Activated naive CD8-positive, alpha-beta T cell treated with anti-CD3 and anti-CD28 coated beads for 36 hours (primary cell): Measurements from ENCODE around the gene ESD. TPM values are rescaled to one million over a fixed set of nuclear protein-coding genes. Genes with fewer than 3 reads are reported as not detected.
A peak's percentile ranks its signal among the peaks of the same experiment; 100 is the strongest.
"Not testable (repeated sequence)": the region's sequence is repeated elsewhere in the genome, so short reads cannot be mapped to it uniquely, and the experiment has no call there.

ENCODE experiments used
- DNase-seq: peaks from one replicate; pipeline ENCODE4 v3.0.0; 2021
- H3K27ac Mint-ChIP-seq: one replicate; pipeline ENCODE4 v1.8.0; 2022; ENCODE audit warnings: mild to moderate bottlenecking, moderate library complexity, mixed read lengths
- H3K27me3 Mint-ChIP-seq: one replicate; pipeline ENCODE4 v1.8.0; 2022; ENCODE audit warnings: mild to moderate bottlenecking, mixed read lengths
- H3K36me3 Mint-ChIP-seq: one replicate; pipeline ENCODE4 v1.8.0; 2021; ENCODE audit warnings: mild to moderate bottlenecking, mixed read lengths
- H3K4me1 Mint-ChIP-seq: one replicate; pipeline ENCODE4 v1.8.0; 2021; ENCODE audit warnings: mixed read lengths
- H3K4me3 Mint-ChIP-seq: one replicate; pipeline ENCODE4 v1.8.0; 2022; ENCODE audit warnings: mild to moderate bottlenecking, moderate library complexity, mixed read lengths
- H3K9me3 Mint-ChIP-seq: one replicate; pipeline ENCODE4 v1.8.0; 2022; ENCODE audit warnings: mixed read lengths
- total RNA-seq, 2 experiments: library from RNA; stranded (reverse); gene quantifications; one replicate each; pipeline ENCODE4 v1.2.3, GENCODE V29; 2021

ESD gene
- total RNA-seq, 2 experiments from 2014 or later = 140 to 142 TPM

DNA sequence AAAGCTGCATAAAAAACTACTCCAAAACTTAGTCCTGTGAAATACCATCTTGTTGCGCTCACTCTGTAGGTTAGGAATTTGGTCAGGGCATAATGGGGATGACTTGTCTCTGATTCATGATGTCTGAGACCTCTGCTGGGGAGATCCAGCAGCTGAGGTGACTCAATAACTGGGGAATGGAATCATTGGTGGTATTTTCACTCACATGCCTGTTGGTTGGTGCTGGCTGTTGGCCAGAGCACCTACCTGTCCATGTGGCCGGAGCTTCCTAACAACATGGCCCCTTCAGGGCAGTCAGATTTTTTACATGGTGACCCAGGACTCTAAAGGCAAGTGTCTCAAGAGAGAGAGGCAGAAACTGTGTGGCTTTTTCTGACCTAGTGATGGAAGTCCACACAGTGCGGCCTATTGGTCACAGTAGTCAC, 7.4 kb upstream of the ESD start:
- Mint-ChIP-seq H3K27ac (no peak overlapping the region), H3K27me3 (peaks cover 4% of the 10 kb centered on the region), H3K36me3 (no peaks in the 10 kb centered on the region), H3K4me3 (no peak overlapping the region), H3K9me3 (no peaks in the 10 kb centered on the region), H3K4me1 (no peaks in the 10 kb centered on the region)
- no peak for DNase-seq

DNA sequence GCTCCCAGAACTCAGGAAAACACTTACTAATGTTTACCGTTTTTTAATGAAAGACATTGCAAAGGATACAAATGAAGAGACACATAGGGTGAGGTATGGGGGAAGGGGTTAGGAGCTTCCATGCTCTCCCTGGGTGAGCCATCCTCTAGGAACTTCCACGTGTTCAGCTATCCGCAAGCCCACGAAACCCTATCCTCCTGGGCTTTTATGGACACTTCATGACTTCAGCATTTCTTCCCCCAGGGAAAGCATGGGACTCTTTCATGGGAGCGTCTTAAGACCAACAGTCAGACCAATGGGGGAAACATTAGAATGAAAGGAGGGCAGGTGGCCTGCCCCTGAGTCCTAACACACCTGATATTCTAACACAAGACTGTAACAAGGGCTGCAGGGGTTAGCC, 6.6 kb upstream of the ESD start:
- H3K27me3 Mint-ChIP-seq = peaks cover 4% of the 10 kb centered on the region
- H3K27ac Mint-ChIP-seq = no peak overlapping the region
- DNase-seq = no peak
- no peaks in the 10 kb centered on the region for H3K4me1 Mint-ChIP-seq
- H3K36me3 Mint-ChIP-seq = no peaks in the 10 kb centered on the region
- H3K9me3 Mint-ChIP-seq = no peaks in the 10 kb centered on the region
- H3K4me3 Mint-ChIP-seq = no peak overlapping the region

- Mint-ChIP-seq H3K4me3 (no peak overlapping the region), H3K9me3 (no peaks in the 10 kb centered on the region), H3K36me3 (no peaks in the 10 kb centered on the region), H3K4me1 (peaks cover 6% of the 10 kb centered on the region), H3K27ac (no peak overlapping the region), H3K27me3 (no peaks in the 10 kb centered on the region)
- DNase-seq = no peak
Observed at GRCh38 chr13:46801858-46802257, 4.9 kb upstream of the ESD start.

GRCh38 chr13:46799139-46799538, 2.2 kb upstream of the ESD start:
- Mint-ChIP-seq H3K27me3 (no peaks in the 10 kb centered on the region), H3K27ac (no peak overlapping the region), H3K36me3 (peaks cover 14% of the 10 kb centered on the region), H3K9me3 (no peaks in the 10 kb centered on the region), H3K4me3 (no peak overlapping the region), H3K4me1 (peaks cover 18% of the 10 kb centered on the region)
- DNase-seq = no peak

DNA sequence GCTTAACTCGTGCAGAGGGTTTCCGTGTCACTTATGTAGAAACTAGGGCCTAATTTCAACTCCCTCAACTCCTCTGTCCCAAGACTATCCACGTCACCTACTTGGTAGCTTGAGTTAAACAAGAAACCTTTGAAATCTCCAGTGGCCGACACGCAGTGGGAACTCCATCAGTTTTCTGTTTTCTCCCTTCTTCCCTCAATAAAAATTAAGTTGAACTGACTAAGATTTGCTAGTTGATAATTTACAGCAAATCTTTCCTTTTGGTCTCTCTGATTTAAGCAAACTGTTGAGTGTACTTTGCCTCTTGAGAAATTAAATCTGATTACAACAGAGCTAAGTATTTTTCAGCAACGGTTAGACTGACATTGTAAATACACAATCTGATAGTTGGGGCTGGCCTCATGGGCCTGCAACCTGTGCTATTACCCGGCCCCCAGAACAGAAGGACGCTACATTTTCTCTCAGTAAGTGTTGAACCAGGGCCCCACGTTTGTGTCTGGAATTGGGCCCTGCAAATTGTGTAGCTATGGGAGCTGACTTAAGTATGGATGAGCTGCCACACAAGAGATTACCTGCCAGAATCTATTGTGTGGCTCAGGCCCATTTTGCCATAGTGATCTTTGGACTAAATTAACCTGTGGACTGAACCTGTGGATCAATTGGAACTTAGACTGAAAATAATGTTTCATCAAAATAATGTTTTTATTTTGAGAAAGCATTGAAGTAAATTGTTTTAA, 708 bp upstream of the ESD start:
- Mint-ChIP-seq H3K4me3 (peak overlapping the region; percentile 99), H3K36me3 (peaks cover 19% of the 10 kb centered on the region), H3K27ac (peak overlapping the region; percentile 99), H3K9me3 (no peaks in the 10 kb centered on the region), H3K27me3 (no peaks in the 10 kb centered on the region), H3K4me1 (peaks cover 26% of the 10 kb centered on the region)
- no peak for DNase-seq

DNA sequence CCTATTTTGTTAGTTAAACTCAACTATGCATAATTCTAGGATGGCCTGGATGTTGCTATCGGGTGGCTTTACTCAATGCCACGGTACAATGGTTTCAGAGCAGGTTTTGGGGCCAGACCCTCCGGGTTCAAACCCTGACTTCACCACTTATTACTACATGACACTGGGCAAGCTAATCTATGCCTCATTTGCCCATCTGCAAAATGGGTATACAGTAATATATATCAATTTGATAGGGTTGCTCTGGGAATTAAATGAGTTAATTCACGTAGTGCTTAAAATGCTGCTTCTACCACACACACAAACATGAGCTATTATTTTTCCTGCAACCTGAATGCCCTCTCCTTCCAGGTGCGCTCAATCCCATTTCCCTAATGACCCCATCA, 839 bp downstream of the ESD start:
- no peak for DNase-seq
- peaks cover 26% of the 10 kb centered on the region for H3K4me1 Mint-ChIP-seq
- no peaks in the 10 kb centered on the region for H3K9me3 Mint-ChIP-seq

DNA sequence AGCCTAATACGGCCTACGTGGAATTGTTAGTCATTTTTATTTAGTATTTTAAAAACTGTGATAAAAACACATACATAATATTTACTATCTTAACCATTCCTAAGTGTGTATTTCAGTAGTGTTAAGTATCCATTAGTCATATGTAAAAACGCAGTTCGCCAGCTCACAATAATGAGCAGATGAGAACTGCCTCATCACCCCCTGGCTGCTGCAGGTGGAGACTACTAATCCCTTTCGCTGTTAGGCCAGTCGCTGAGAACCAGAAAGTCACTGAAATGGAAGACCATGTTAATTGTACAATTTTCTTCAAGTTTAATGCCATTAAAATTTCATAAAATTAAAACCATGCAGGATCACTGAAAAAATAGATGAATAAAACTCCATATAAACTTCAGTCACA, 1.6 kb downstream of the ESD start:
- no peak for DNase-seq
- Mint-ChIP-seq H3K27ac (no peak overlapping the region), H3K27me3 (no peaks in the 10 kb centered on the region), H3K4me3 (peak overlapping the region; percentile 99), H3K9me3 (no peaks in the 10 kb centered on the region), H3K36me3 (peaks cover 26% of the 10 kb centered on the region), H3K4me1 (peaks cover 26% of the 10 kb centered on the region)

More for the DNA sequence above, 839 bp downstream of the ESD start:
- Mint-ChIP-seq H3K27me3 (no peaks in the 10 kb centered on the region), H3K36me3 (peaks cover 19% of the 10 kb centered on the region), H3K4me3 (peak overlapping the region; percentile 99), H3K27ac (peak overlapping the region; percentile 99)

DNA sequence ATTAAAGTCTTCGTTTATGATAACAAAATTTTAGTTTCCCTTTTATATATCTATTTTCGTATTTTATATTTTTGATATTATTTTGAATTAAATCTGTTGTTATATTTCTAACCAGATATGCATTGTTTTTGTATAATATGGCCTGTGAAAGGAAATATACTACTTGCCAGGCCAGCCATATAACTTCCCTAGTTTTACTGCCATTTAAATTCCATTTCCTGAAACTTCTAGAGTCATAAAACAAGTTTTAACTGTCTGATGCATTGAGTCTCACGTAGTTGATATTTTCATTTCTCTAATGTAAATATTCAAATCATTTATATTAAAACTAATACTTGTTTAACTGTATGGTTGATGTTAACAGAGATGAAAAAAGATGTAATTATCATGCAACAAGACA, 13.5 kb downstream of the ESD start:
- H3K27me3 Mint-ChIP-seq = no peaks in the 10 kb centered on the region
- H3K4me3 Mint-ChIP-seq = no peak overlapping the region
- DNase-seq = no peak
- H3K9me3 Mint-ChIP-seq = no peaks in the 10 kb centered on the region
- H3K4me1 Mint-ChIP-seq = peaks cover 3% of the 10 kb centered on the region
- no peak overlapping the region for H3K27ac Mint-ChIP-seq
- peaks cover 15% of the 10 kb centered on the region for H3K36me3 Mint-ChIP-seq

- no peak overlapping the region for H3K27ac Mint-ChIP-seq
- no peaks in the 10 kb centered on the region for H3K27me3 Mint-ChIP-seq
- no peak for DNase-seq
- H3K4me1 Mint-ChIP-seq = peaks cover 2% of the 10 kb centered on the region
- no peaks in the 10 kb centered on the region for H3K9me3 Mint-ChIP-seq
- peaks cover 17% of the 10 kb centered on the region for H3K36me3 Mint-ChIP-seq
- no peak overlapping the region for H3K4me3 Mint-ChIP-seq
Observed at GRCh38 chr13:46782691-46783090, 14.3 kb downstream of the ESD start.

- H3K36me3 Mint-ChIP-seq = peaks cover 18% of the 10 kb centered on the region
- H3K27ac Mint-ChIP-seq = no peak overlapping the region
- no peaks in the 10 kb centered on the region for H3K9me3 Mint-ChIP-seq
- H3K27me3 Mint-ChIP-seq = no peaks in the 10 kb centered on the region
- no peak overlapping the region for H3K4me3 Mint-ChIP-seq
- peaks cover 2% of the 10 kb centered on the region for H3K4me1 Mint-ChIP-seq
- no peak for DNase-seq
Observed at GRCh38 chr13:46782066-46782465, 14.9 kb downstream of the ESD start.

DNA sequence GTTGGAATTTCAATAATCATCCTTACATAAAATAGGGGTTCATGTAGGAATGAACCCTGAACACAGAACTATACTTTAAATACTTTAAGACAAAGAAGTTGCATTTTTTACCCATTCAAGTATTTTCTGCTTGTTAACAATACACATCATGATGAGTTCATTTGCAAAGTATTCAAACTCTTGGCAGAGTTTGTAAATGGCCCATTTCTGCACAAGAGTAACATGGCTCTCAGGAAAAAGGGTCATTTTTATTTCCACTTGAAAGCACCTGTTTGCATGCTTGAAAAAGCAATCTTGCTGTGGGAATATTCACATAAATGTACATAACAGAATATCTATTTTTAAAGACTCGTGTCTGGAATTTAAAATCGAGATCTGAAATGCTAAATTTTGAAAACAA, 18.1 kb downstream of the ESD start:
- Mint-ChIP-seq H3K36me3 (peaks cover 30% of the 10 kb centered on the region), H3K27ac (no peak overlapping the region), H3K4me3 (no peak overlapping the region), H3K27me3 (no peaks in the 10 kb centered on the region), H3K4me1 (no peaks in the 10 kb centered on the region), H3K9me3 (no peaks in the 10 kb centered on the region)
- no peak for DNase-seq

DNA sequence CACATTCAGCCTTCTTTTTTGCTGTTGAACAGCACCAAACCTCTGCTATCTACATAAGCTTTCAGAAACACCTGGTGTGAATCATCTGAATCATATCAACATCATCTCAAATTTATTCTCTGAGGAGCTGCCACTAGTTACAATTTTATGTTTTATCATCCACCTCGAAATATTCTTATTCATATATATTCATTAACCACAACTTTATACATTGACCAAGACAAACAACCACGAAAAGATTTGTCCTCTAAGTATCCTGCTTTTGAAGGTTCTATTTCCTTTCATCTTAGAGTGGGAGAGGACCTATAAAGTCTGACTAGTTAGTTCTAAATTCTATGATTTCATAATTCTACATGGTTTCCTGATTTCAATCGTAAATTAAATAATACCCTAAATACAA, 18.9 kb downstream of the ESD start:
- Mint-ChIP-seq H3K36me3 (peaks cover 37% of the 10 kb centered on the region), H3K27ac (no peak overlapping the region), H3K4me1 (peaks cover under 1% of the 10 kb centered on the region), H3K9me3 (no peaks in the 10 kb centered on the region), H3K27me3 (no peaks in the 10 kb centered on the region), H3K4me3 (no peak overlapping the region)
- no peak for DNase-seq

DNA sequence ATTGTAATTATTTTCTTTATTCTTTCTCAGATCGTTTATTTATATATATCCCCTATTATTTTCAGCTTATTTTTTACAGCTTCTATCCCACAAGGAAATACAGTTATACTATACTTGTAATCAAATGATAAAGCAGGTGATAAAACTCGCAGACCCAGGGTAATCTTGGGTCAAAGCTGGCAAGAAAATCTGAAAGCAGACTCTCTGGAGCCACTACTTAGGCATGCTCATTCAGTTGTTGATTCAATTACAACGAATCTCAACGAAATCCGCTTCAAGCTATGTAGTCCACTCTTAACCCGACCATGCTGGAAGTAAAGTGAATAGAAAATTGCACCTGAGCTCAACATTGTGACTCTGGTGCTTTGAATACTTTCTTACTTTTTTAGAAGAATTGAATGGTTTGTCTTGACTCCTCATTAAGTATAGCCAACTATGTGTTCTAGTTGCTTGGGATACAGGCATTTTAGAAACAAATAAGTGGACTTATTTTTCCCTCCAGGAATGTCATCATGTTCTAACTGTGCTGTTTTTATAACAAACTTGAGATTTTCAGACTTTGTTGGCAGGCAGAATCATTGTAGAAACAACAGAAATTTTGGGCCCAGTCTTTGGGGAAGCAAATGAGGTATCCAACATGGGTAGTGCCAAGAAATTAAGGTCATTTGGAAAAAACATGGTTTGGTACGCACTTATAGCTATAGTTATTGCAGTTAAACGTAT, 21.4 kb downstream of the ESD start:
- H3K9me3 Mint-ChIP-seq = no peaks in the 10 kb centered on the region
- H3K27me3 Mint-ChIP-seq = no peaks in the 10 kb centered on the region
- H3K36me3 Mint-ChIP-seq = peaks cover 57% of the 10 kb centered on the region
- no peak overlapping the region for H3K4me3 Mint-ChIP-seq
- H3K27ac Mint-ChIP-seq = no peak overlapping the region
- no peak for DNase-seq
- peaks cover 2% of the 10 kb centered on the region for H3K4me1 Mint-ChIP-seq

DNA sequence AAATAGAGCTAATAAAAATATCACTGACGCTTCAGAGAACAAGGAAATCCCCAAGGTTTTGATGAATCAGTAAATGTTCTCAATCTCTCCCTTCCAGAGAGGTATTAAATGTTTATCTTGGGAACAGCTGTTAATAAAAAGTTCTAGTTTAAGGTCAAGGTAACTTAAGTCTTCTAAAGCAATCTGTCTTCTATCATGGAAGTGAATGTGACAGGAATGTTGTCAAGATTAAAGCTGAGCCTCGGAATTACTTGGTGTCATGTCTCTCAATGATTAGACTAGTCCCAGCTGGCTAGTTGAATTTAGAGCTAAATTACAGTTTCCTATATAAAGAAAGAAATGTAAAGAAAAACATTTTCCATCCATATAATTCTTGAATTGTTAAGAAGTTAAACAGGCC, 23.4 kb downstream of the ESD start:
- H3K27ac Mint-ChIP-seq = no peak overlapping the region

GRCh38 chr13:46771693-46772092, 25.3 kb downstream of the ESD start:
- no peaks in the 10 kb centered on the region for H3K9me3 Mint-ChIP-seq
- no peak for DNase-seq

More for the DNA sequence above, 23.4 kb downstream of the ESD start:
- Mint-ChIP-seq H3K4me3 (no peak overlapping the region), H3K27me3 (no peaks in the 10 kb centered on the region), H3K9me3 (no peaks in the 10 kb centered on the region), H3K4me1 (peaks cover 2% of the 10 kb centered on the region), H3K36me3 (peaks cover 69% of the 10 kb centered on the region)
- no peak for DNase-seq

GRCh38 chr13:46769925-46770324, 27.0 kb downstream of the ESD start:
- not testable (repeated sequence) for H3K27ac Mint-ChIP-seq, H3K4me1 Mint-ChIP-seq, H3K9me3 Mint-ChIP-seq, H3K27me3 Mint-ChIP-seq, H3K4me3 Mint-ChIP-seq, DNase-seq
- H3K36me3 Mint-ChIP-seq = peaks cover 51% of the 10 kb centered on the region

More at GRCh38 chr13:46771693-46772092, 25.3 kb downstream of the ESD start:
- Mint-ChIP-seq H3K36me3 (peaks cover 60% of the 10 kb centered on the region), H3K4me3 (no peak overlapping the region), H3K27me3 (no peaks in the 10 kb centered on the region), H3K27ac (no peak overlapping the region), H3K4me1 (peaks cover 2% of the 10 kb centered on the region)
